Activated CD4-positive, alpha-beta T cell treated with anti-CD3 and anti-CD28 coated beads, Interleukin-2, amount 50 U/mL, for 1 hour (primary cell): Measurements from ENCODE around the gene ATP10B.
"Not testable (repeated sequence)": the region's sequence is repeated elsewhere in the genome, so short reads cannot be mapped to it uniquely, and the experiment has no call there.

Experiments
- DNase-seq: peaks from one replicate; pipeline ENCODE4 v3.0.0-alpha.2; 2020

The ATP10B gene

DNA sequence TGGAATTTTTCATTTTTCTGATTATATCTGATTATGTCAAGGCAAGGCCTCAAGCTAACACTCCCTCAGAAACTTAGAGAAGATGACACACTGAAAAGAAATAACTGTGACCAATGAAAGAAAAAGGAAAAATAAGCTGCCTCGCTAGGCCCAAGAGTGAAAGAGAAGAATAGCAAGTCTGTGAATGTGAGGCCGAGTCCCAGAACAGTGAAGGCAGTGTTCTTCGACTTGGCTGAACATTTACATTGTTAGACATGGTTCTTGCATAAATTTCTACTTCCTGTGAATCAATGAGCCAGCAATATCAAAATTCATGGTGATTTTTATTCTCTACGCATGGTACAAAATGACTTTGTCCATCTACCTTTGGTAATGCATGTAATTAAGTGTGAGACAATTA is at the start of gene ATP10B:
TSS of gene ATP10B (minus strand) at position 163 of the 400 bp plus-strand sequence. CDS start 164,137 bp downstream, outside the sequence.
- DNase-seq = no peak

GRCh38 chr5:160901656-160902055 is 49.6 kb upstream of the ATP10B start:
- DNase-seq = no peak

GRCh38 chr5:160899735-160900134 is 47.7 kb upstream of the ATP10B start:
- DNase-seq = no peak

DNA sequence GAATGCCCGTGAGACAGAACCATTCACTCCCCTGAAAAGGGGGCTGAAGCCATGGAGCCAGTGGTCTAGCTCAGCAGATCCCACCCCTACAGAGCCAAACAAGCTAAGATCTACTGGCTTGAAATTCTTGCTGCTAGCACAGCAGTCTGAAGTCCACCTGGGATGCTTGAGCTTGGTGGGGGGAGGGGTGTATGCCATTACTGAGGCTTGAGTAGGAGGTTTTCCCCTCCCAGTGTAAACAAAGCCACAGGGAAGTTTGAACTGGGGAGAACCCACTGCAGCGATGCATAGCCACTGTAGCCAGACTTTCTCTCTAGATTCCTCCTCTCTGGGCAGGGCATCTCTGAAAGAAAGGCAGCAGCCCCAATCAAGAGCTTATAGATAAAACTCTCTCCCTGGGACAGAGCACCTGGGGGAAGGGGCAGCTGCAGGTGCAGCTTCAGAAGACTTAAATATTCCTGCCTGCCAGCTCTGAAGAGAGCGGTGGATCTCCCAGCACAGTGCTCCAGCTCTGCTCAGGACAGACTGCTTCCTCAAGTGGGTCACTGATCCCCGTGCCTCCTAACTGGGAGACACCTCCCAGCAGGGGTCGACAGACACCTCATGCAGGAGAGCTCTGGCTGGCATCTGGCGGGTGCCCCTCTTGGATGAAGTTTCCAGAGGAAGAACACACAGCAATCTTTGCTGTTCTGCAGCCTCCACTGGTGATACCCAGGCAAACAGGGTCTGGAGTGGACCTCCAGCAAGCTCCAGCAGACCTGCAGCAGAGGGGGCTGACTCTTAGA is 41.4 kb upstream of the ATP10B start:
- DNase-seq = not testable (repeated sequence)

DNA sequence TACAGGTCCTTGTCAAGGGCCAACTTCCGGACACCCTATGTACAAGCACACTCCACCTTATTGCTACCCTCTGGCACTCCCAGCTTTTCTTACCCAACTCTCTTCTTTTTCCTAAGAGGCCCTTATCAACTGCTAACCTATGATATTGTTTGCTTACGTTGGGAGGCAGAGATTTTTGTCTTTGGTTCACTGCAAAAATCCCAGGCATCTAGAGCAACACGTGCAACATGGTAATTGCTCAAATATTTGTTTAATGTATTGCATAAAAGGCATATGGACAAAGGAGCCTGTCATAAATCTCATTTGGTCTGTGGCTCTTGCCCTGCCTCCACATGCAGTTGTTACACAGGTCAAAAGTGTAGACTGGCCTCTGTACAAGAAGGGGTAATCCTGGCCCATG is 35.8 kb upstream of the ATP10B start:
- no peak for DNase-seq

DNA sequence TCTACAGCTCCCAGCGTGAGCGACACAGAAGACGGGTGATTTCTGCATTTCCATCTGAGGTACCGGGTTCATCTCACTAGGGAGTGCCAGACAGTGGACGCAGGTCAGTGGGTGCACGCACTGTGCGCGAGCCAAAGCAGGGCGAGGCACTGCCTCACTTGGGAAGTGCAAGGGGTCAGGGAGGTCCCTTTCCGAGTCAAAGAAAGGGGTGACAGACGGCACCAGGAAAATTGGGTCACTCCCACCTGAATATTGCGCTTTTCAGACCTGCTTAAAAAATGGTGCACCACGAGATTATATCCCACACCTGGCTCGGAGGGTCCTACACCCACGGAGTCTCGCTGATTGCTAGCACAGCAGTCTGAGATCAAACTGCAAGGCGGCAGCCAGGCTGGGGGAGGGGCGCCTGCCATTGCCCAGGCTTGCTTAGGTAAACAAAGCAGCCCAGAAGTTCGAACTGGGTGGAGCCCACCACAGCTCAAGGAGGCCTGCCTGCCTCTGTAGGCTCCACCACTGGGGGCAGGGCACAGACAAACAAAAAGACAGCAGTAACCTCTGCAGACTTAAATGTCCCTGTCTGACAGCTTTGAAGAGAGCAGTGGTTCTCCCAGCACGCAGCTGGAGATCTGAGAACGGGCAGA is 21.7 kb upstream of the ATP10B start:
- DNase-seq = not testable (repeated sequence)

DNA sequence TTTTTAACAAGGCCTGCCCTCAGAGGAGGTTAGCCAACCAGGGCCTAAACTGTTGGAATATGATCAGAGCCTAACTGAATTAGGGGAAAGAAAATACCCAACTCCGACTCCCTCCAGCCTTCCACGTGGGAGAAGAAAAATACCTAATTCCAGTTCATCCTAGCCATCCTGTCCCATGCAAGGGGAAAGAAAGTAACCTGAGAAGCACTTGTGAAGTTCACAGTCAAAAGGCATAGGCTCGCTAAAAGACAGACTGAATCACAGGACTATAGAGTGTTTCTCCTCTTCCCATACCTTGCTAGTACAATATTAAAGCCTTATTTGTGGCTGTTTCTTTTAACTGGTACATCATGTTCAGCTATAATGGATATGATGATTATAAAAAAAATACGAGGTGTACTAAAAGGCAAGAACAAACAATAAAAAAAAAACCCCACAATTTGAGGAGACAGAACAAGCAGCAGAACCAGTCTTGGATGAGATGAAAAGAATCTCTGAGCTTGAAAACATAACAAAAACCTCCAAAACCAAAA is 18.0 kb upstream of the ATP10B start:
- no peak for DNase-seq

DNA sequence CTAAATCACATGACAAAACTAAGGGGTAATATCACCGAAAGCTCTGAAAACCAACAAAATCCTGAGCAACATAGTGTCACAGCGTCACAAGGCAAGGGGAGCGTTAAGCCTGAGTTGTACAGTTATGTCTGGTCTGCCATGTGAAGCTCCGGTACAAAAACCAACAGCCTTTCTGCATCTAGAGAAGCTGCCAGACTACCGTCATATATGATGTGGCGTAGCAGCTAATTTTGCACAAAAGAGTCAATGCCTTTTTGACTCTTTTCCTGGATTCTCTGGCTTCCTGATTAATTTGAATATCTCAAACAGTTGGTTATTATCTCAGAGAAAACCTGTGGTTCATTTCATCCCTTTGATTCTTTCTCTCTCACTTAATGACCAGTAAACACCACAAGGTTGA is 16.0 kb upstream of the ATP10B start:
- no peak for DNase-seq

- no peak for DNase-seq
Measured at GRCh38 chr5:160851451-160851850, 560 bp downstream of the ATP10B start.

DNA sequence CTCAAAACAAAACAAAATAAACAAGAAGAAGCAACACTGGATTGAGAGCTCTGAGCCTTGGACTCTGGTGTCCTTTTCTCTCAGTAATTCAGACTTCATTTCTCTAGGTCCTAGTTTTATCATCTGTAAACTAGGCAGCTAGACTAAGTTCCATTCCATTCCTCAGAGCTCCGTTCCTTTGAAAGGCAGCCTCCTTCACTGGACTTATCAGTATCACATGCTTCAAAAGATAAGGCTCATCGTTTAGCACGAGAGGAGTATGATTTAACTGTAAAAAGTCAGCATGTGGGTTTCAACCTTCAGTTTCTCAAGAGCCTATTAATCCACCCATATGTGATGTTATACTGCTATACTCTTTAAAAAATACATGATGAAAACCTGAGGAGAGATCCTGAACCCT is 1.6 kb downstream of the ATP10B start:
- DNase-seq = no peak

GRCh38 chr5:160847526-160848085 is 4.4 kb downstream of the ATP10B start:
- no peak for DNase-seq

GRCh38 chr5:160846642-160847041 is 5.4 kb downstream of the ATP10B start:
- DNase-seq = no peak

DNA sequence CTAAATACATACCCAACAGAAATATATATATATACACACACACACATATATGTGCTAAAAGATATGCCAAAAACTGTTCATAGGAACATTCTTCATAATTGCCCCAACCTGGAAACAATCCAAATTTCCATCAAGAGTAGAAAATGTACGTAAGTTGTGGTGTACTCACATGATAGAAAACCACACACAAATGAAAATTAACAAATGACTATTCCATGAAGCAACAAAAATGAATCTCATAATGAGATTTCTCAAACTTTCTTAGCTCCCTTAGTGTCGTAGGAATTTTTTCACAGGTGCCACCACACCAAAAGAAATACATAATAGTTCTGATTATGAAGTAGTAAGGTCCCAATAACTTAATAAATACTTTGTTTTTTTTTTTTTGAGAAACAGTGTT is 7.8 kb downstream of the ATP10B start:
- no peak for DNase-seq

GRCh38 chr5:160843240-160843639 is 8.8 kb downstream of the ATP10B start:
- DNase-seq = no peak

DNA sequence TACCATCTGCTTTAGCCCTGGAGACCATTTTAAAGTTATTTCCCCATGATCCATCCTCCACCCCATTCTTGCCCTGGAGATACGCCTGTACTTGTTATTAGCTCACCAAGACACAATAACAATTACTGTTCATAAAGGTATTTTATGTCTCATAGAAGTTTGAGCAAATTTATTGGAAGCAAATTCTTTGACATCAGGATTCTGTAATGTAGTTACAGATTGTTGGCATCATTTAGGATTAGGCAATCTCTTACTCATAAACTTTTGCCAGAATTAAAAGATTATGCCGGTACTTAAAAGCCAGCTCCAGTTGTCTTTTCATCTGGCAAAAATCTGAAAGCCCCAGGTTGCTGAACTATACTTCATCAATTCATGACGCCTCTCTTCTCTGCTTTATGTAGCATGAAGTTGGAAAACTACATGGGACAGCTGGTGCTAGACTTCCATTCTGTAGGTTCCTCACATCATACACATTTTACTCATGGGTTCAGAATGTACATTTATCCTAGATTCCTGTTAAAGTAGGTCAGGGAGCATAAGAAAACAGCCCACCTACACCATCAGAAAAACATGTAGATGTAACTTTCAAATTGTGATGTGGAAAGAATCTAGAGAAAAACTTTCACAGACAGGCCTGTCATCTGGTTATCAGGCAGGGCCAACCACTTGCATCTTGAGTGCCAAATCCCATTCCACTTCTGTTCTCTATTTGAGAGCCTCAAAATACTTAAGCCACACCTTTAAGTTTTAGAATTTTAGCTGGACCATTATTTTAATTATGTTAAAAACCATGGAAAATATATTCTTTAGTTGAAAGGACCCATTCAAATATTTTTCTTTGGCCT is 14.0 kb downstream of the ATP10B start:
- no peak for DNase-seq

GRCh38 chr5:160837211-160837610 is 14.8 kb downstream of the ATP10B start:
- no peak for DNase-seq

DNA sequence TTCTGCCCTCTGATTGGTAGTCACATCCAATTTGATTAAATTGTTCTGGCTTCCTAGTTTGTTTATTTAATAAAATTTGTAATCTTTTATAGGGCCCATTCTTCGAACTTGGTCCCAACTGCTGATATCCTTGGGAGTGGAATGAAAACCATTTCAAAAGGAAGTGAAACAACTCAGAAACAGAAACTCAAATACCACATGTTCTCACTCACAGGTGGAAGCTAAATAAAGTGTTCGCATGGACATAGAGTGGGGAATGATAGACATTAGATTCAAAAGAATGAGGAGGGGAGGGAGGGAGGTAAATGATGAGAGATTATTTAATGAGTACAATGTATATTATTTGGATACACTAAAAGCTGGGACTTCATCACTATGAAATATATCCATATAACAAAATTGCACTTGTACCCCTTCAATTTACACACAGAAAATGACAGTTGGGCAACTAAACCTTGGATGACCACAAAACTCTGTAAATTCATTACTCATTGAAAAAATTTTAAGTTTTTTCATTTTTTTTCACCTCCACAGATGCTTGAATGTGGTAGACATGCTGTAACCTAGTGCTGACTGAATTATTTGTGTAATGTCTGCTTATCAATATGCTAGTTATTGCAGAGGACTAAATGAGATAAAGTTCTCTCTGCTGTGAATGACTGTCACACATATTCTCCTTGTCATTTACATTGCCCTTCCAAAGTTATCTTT is 16.0 kb downstream of the ATP10B start:
- DNase-seq = no peak

DNA sequence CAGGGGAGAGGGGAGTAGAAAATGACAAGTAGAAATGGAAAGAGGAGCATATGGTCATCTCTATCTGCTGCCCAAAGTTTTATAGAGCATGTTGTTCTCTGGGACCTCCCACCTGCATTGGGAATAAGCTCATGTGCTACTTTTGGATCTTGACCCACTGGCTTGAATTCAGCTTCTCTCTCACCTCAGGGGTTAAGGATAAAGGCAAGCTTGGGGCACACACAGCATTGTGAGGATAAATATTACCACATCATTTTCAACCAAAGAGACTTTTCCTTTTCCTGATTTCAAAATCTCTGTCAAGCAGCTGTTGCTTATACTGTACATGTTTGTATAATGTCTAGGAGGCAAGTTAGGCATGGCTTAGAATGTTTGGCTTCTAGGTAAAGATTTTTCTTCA is 16.6 kb downstream of the ATP10B start:
- DNase-seq = no peak

GRCh38 chr5:160833806-160834205 is 18.2 kb downstream of the ATP10B start:
- no peak for DNase-seq

GRCh38 chr5:160831801-160832200 is 20.2 kb downstream of the ATP10B start:
- DNase-seq = no peak

DNA sequence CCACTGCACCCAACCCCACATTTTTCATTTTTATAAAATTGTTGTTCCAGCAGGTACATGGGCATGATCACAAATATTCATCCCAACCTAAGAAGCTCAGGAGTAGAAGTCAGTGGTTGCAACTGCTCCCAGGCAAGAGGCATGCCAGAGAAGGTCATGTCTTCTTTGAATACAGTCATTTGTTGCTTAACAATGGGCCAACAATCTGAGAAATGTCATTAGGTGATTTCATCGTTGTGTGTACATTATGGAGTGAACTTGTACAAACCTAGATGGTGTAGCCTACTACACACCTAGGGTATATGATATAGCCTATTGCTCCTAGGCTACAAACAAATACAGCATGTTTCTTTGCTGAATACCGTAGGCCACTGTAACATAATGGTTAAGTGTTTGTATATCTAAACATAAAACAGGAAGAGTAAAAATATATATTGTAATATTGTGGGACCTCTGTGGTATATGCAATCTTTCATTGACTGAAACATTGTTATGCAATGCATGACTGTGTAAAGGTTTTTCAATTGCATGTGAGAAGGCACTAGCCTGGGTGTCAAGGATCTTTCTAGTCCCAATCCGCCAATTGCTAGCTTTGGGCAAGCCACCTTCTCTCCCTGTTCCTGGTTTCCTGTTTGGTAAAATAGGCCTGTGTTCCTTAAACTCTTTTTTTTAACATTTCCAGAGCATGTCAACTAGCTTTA is 27.6 kb downstream of the ATP10B start:
- DNase-seq = no peak

DNA sequence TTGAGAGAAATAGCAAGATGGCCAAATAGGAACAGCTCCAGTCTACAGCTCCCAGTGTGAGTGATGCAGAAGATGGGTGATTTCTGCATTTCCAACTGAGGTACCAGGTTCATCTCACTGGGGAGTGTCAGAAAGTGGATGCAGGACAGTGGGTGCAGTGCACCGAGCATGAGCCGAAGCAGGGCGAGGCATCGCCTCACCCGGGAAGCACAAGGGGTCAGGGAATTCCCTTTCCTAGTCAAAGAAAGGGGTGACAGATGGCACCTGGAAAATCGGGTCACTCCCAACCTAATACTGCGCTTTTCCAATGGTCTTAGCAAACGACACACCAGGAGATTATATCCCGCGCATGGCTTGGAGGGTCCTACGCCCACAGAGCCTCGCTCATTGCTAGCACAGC is 39.0 kb downstream of the ATP10B start:
- DNase-seq = not testable (repeated sequence)
